Spleen (tissue), 11 donors: Measurements from ENCODE around the gene CENPP. TPM values are rescaled to one million over a fixed set of nuclear protein-coding genes. Genes with fewer than 3 reads are reported as not detected.

ENCODE experiments used
- DNase-seq: peaks from one replicate; pipeline ENCODE4 v3.0.0-alpha.2; 2020
- H3K27ac ChIP-seq, 8 donors: fragments of 200-600 bp; sonication (generic) in 7 of 8; 1 replicate in 4 of 8; 2 replicates in 4 of 8; pipeline versions ENCODE4 v1.5.0 to v1.8.0; 2016 to 2021; ENCODE audit warnings: inconsistent platforms in 4 of 8, mild to moderate bottlenecking in 4 of 8, moderate library complexity in 1 of 8
- H3K27me3 ChIP-seq, 7 donors: fragments of 200-600 bp; sonication (generic) in 6 of 7; replicated peaks in 1 of 7; 1 replicate in 4 of 7; 2 replicates in 3 of 7; pipeline versions ENCODE4 v1.5.0 to v1.8.0; 2016 to 2021; ENCODE audit warnings: inconsistent platforms in 3 of 7, mild to moderate bottlenecking in 1 of 7
- H3K36me3 ChIP-seq, 6 donors: fragments of 200-600 bp; sonication (generic) in 5 of 6; 1 replicate in 4 of 6; 2 replicates in 2 of 6; pipeline versions ENCODE4 v1.5.0 to v1.8.0; 2016 to 2021; ENCODE audit warnings: inconsistent platforms in 2 of 6
- H3K4me1 ChIP-seq, 6 donors: fragments of 200-600 bp; sonication (generic) in 5 of 6; 1 replicate in 3 of 6; 2 replicates in 3 of 6; pipeline versions ENCODE4 v1.5.0 to v1.8.0; 2016 to 2021; ENCODE audit warnings: inconsistent platforms in 3 of 6
- H3K4me3 ChIP-seq, 8 donors: fragments of 200-600 bp; sonication (generic) in 7 of 8; 1 replicate in 4 of 8; 2 replicates in 4 of 8; pipeline versions ENCODE4 v1.5.0 to v1.8.0; 2016 to 2021; ENCODE audit warnings: inconsistent platforms in 4 of 8, mild to moderate bottlenecking in 4 of 8, moderate library complexity in 2 of 8
- H3K9me3 ChIP-seq, 8 donors: fragments of 200-600 bp; sonication (generic) in 7 of 8; 1 replicate in 4 of 8; 2 replicates in 4 of 8; pipeline versions ENCODE4 v1.5.0 to v1.8.0; 2016 to 2021; ENCODE audit warnings: inconsistent platforms in 4 of 8
- CTCF ChIP-seq, 11 experiments: fragments of 200-600 bp in 7 of 11; fragments of 450-650 bp in 4 of 11; sonication (generic) in 4 of 11; IDR thresholded peaks in 8 of 11; conservative IDR thresholded peaks in 3 of 11; 1 replicate in 7 of 11; 2 replicates in 4 of 11; pipeline versions ENCODE4 v1.4.0 to v1.8.0; 2016 to 2021; ENCODE audit warnings: antibody characterized with exemption in 11 of 11, inconsistent platforms in 4 of 11, mild to moderate bottlenecking in 1 of 11
- POLR2A ChIP-seq, 3 donors: fragments of 450-650 bp; IDR thresholded peaks; one replicate each; pipeline ENCODE4 v1.5.1; 2017; ENCODE audit warnings: antibody characterized with exemption in 3 of 3, mild to moderate bottlenecking in 1 of 3
- POLR2AphosphoS5 ChIP-seq, 3 donors: sonication (generic); formaldehyde crosslinking; IDR thresholded peaks; one replicate each; pipeline ENCODE4 v1.5.1; 2017; ENCODE audit warnings: antibody characterized with exemption in 3 of 3
- WGBS, 5 donors: extraction: QIAGEN DNeasy Blood & Tissue Kit in 3 of 5; methylation state at CpG; one replicate each; pipeline versions ENCODE4 v1.1.5 to v1.1.7; 2013 to 2018; 5-methylcytosine and 5-hydroxymethylcytosine counted together
- intact Hi-C: fragments of 100-400 bp; cut with DNase I; formaldehyde crosslinking; loops from one replicate; pipeline ENCODE4 v1.15.0; 2023; ENCODE audit warnings: low total_unique reads
- polyA plus RNA-seq, 3 donors: library from polyadenylated mRNA; stranded (reverse); fragments of 200-250 nt; gene quantifications; one replicate each; pipeline ENCODE4 v1.2.1, GENCODE V29; 2013
- total RNA-seq, 7 donors: library from RNA; depleted of rRNA in 3 of 7; stranded (reverse); fragments of >200 nt in 3 of 7; fragmentation: NEBNext Ultra II Directional in 4 of 7; extraction: Animal tissue kit (Norgen Biotek cat#: 25700) in 4 of 7; gene quantifications; one replicate each; pipeline versions ENCODE4 v1.1.0 to v1.2.1, GENCODE V29; 2016 to 2021
- donor health status: healthy with polysubstance abuse.
- donor health status: DM: no; HTN: no; CAD: no; lungs with moderate emphysema.
- donor health status: DM: no; HTN: no; CAD: no.
- donor health status: Bipolar disorder and iron deficiency.
- donor health status: healthy.
- donor health status: DM: no; HTN: no; CAD: no.
- donor health status: DM: yes; HTN: yes; CAD: no.

The CENPP gene
- total and polyA plus RNA-seq, 10 donors: 1.7 to 15.8 (median 6.2) TPM

DNA sequence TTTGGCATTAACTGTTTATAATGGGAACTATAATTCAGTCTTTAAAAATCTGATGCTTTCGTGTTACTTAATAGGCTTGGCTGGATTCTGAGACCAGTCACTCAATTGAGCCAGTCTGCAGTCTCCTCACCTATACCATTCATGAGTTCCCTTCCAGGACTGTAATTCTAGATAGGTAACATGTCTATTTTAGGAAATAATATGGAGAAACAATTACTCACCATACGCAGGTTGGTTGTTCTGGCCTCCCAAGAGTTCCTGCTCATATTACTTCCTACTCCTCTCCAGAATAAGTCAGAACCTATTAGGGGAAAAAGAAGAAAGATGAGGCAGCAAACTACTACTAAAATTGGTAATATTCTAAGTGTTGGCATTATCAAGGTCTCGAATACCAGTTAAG is 27.7 kb upstream of the CENPP start:
- Histone ChIP-seq H3K4me1 (peaks cover 12 to 54% (median 25%) of the 10 kb centered on the region in 6 donors), H3K27ac (peak overlapping the region in 7 of 8 donors; percentile 41 to 74 (median 69)), H3K27me3 (no peaks in the 10 kb centered on the region), H3K4me3 (peak overlapping the region in 2 of 8 donors; percentile 6 to 19), H3K9me3 (no peaks in the 10 kb centered on the region), H3K36me3 (peaks cover 0 to 68% (median 55%) of the 10 kb centered on the region in 6 donors)
- intact Hi-C loops: no loop called here
- 75 to 92% (median 84%) methylated on average over 3 of the region's 3 CpGs for WGBS, 5 donors
- no peak for TF ChIP-seq POLR2A (IDR thresholded peaks at IDR 0.05)
- TF ChIP-seq POLR2AphosphoS5 (IDR thresholded peaks at IDR 0.05): no peak
- TF ChIP-seq CTCF (IDR thresholded peaks at IDR 0.05 in 8 of 11, conservative IDR thresholded peaks at IDR 0.05 in 3 of 11): no peak
- no peak for DNase-seq

- Histone ChIP-seq H3K4me3 (no peak overlapping the region), H3K4me1 (peaks cover 12 to 50% (median 23%) of the 10 kb centered on the region in 6 donors), H3K27ac (peak overlapping the region in 5 of 8 donors; percentile 13 to 74 (median 70)), H3K9me3 (no peaks in the 10 kb centered on the region), H3K36me3 (peaks cover 0 to 79% (median 65%) of the 10 kb centered on the region in 6 donors), H3K27me3 (no peaks in the 10 kb centered on the region)
- 64 to 93% (median 77%) methylated on average over 1 of the region's 1 CpG for WGBS, 5 donors
- TF ChIP-seq POLR2AphosphoS5 (IDR thresholded peaks at IDR 0.05) (no peak), CTCF (IDR thresholded peaks at IDR 0.05 in 8 of 11, conservative IDR thresholded peaks at IDR 0.05 in 3 of 11) (no peak), POLR2A (IDR thresholded peaks at IDR 0.05) (no peak)
- intact Hi-C loops: no loop called here
- no peak for DNase-seq
These were observed 26.6 kb upstream of the CENPP start for GRCh38 chr9:92299116-92299515.

DNA sequence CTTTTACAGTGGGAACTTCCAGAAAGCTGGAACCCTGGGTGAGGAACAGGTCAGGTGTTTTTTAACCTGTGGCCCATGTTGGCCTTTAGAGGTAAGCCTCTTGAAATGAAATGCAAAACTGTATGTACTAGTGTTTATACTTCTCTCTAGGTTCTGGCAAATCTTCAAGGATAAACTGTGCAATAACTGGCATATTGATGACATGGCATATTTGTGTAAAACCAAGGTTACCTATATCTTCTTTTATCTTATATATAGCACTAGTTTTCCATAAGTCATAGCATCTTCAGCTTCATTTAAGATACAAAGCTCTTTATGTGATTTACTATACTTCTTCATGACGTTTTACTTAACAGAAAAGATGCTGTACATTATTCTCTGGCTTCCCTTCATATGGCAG is 24.8 kb upstream of the CENPP start:
- Histone ChIP-seq H3K4me1 (peaks cover 4 to 32% (median 11%) of the 10 kb centered on the region in 6 donors), H3K36me3 (peaks cover 0 to 96% (median 84%) of the 10 kb centered on the region in 6 donors), H3K9me3 (no peaks in the 10 kb centered on the region), H3K27ac (no peak overlapping the region), H3K27me3 (no peaks in the 10 kb centered on the region), H3K4me3 (no peak overlapping the region)
- intact Hi-C loops: no loop called here
- 66 to 79% (median 75%) methylated on average over 1 of the region's 1 CpG for WGBS, 5 donors
- no peak for TF ChIP-seq CTCF (IDR thresholded peaks at IDR 0.05 in 8 of 11, conservative IDR thresholded peaks at IDR 0.05 in 3 of 11)
- no peak for TF ChIP-seq POLR2AphosphoS5 (IDR thresholded peaks at IDR 0.05)
- TF ChIP-seq POLR2A (IDR thresholded peaks at IDR 0.05): no peak
- no peak for DNase-seq

- DNase-seq: no peak
- no peak overlapping the region for H3K27ac ChIP-seq
- H3K4me1 ChIP-seq: peaks cover 0 to 11% (median 0%) of the 10 kb centered on the region in 6 donors
- H3K36me3 ChIP-seq: peaks cover 3 to 99% (median 73%) of the 10 kb centered on the region in 6 donors
- no peaks in the 10 kb centered on the region for H3K9me3 ChIP-seq
- H3K4me3 ChIP-seq: no peak overlapping the region
- TF ChIP-seq POLR2AphosphoS5 (IDR thresholded peaks at IDR 0.05) (no peak), POLR2A (IDR thresholded peaks at IDR 0.05) (no peak), CTCF (IDR thresholded peaks at IDR 0.05 in 8 of 11, conservative IDR thresholded peaks at IDR 0.05 in 3 of 11) (no peak)
- intact Hi-C loops: no loop called here
- H3K27me3 ChIP-seq: no peaks in the 10 kb centered on the region
These were observed 16.9 kb upstream of the CENPP start for GRCh38 chr9:92308893-92309292.
